Right lobe of liver (tissue), 6 donors: Measurements from ENCODE around the gene TSC1. TPM values are rescaled to one million over a fixed set of nuclear protein-coding genes. Genes with fewer than 3 reads are reported as not detected.

Experiments
- ATAC-seq, 4 donors: fragments of 200-7000 bp; cut with Tn5 transposase; one replicate each; pipeline ENCODE4 v1.9.1; 2020; ENCODE audit warnings: mild to moderate bottlenecking in 4 of 4, moderate library complexity in 4 of 4
- DNase-seq, 3 donors: peaks; one replicate each; pipeline ENCODE4 v3.0.0-alpha.2; 2020
- H3K27ac ChIP-seq, 3 donors: fragments of 200-600 bp; one replicate each; pipeline ENCODE4 v1.8.0; 2022
- H3K27me3 ChIP-seq, 2 donors: fragments of 200-600 bp; one replicate each; pipeline ENCODE4 v1.8.0; 2022
- H3K36me3 ChIP-seq, 4 donors: fragments of 200-600 bp; sonication (generic) in 1 of 4; one replicate each; pipeline versions ENCODE4 v1.5.1 to v1.8.0; 2017 to 2022; ENCODE audit warnings: control low read depth in 1 of 4
- H3K4me1 ChIP-seq, 4 donors: fragments of 200-600 bp; sonication (generic) in 1 of 4; one replicate each; pipeline versions ENCODE4 v1.5.1 to v1.8.0; 2017 to 2022; ENCODE audit warnings: control low read depth in 1 of 4
- H3K4me3 ChIP-seq, 3 donors: fragments of 200-600 bp; one replicate each; pipeline ENCODE4 v1.8.0; 2022
- H3K9me3 ChIP-seq, 4 donors: fragments of 200-600 bp; sonication (generic) in 1 of 4; one replicate each; pipeline versions ENCODE4 v1.5.1 to v1.8.0; 2017 to 2022; ENCODE audit warnings: control low read depth in 1 of 4
- CTCF ChIP-seq, 4 donors: fragments of 200-600 bp in 3 of 4; fragments of 450-650 bp in 1 of 4; IDR thresholded peaks; one replicate each; pipeline versions ENCODE4 v1.5.1 to v1.8.0; 2016 to 2022; ENCODE audit warnings: antibody characterized with exemption in 4 of 4, mild to moderate bottlenecking in 2 of 4
- POLR2A ChIP-seq: fragments of 450-650 bp; IDR thresholded peaks from one replicate; pipeline ENCODE4 v1.6.1; 2017; ENCODE audit warnings: antibody characterized with exemption, mild to moderate bottlenecking
- WGBS: methylation state at CpG from one replicate; pipeline ENCODE4 v1.1.6; 2018; ENCODE audit warnings: low coverage, low lambda C conversion rate; ENCODE audit not compliant: insufficient coverage; ENCODE audit errors: missing lambda C conversion rate; 5-methylcytosine and 5-hydroxymethylcytosine counted together
- intact Hi-C, 2 donors: fragments of 100-400 bp; cut with DNase I; formaldehyde crosslinking; loops; one replicate each; pipeline versions ENCODE4 v1.11.2 to v1.14.1; 2022
- total RNA-seq, 6 experiments: library from RNA; depleted of rRNA in 2 of 6; stranded (reverse); fragments of >200 nt in 2 of 6; fragmentation: NEBNext Ultra II Directional in 3 of 6; extraction: Animal tissue kit (Norgen Biotek cat#: 25700) in 3 of 6; gene quantifications; one replicate each; pipeline versions ENCODE4 v1.1.0 to v1.2.4, GENCODE V29; 2016 to 2023
- donor health status: DM: no; HTN: yes; CAD: no.
- donor health status: DM: no; HTN: no; CAD: no.
- donor health status: DM: no; HTN: no; CAD: no.
- donor health status: DM: no; HTN: yes; CAD: no.
- donor health status: DM: no; HTN: yes; CAD: no.

The TSC1 gene
- total RNA-seq, 6 experiments from 2014 or later, result 14.2 to 22.8 (median 18.3) TPM

- Histone ChIP-seq H3K4me3 (no peak overlapping the region), H3K27ac (no peak overlapping the region), H3K27me3 (no peaks in the 10 kb centered on the region), H3K9me3 (no peaks in the 10 kb centered on the region), H3K4me1 (no peaks in the 10 kb centered on the region), H3K36me3 (peaks cover 0 to 78% (median 23%) of the 10 kb centered on the region in 4 donors)
- ATAC-seq (no peak), DNase-seq (no peak)
- WGBS, result 96% methylated on average over 7 of the region's 7 CpGs
- no peak for TF ChIP-seq CTCF (IDR thresholded peaks at IDR 0.05)
- TF ChIP-seq POLR2A, result no peak
- intact Hi-C loops, result no loop called here
Measured at GRCh38 chr9:132919614-132920268, 24.7 kb downstream of the TSC1 start.

- no peaks in the 10 kb centered on the region for H3K4me1 ChIP-seq
- H3K27me3 ChIP-seq, result no peaks in the 10 kb centered on the region
- ATAC-seq, result no peak
- no peaks in the 10 kb centered on the region for H3K9me3 ChIP-seq
- H3K4me3 ChIP-seq, result no peak overlapping the region
- intact Hi-C loops, result no loop called here
- TF ChIP-seq CTCF (IDR thresholded peaks at IDR 0.05), result no peak
- TF ChIP-seq POLR2A, result no peak
- 95% methylated on average over 4 of the region's 6 CpGs for WGBS
- no peak for DNase-seq
- no peak overlapping the region for H3K27ac ChIP-seq
- peaks cover 0 to 66% (median 19%) of the 10 kb centered on the region in 4 donors for H3K36me3 ChIP-seq
Measured at GRCh38 chr9:132914924-132915323, 29.5 kb downstream of the TSC1 start.

- DNase-seq (no peak), ATAC-seq (no peak)
- Histone ChIP-seq H3K9me3 (no peaks in the 10 kb centered on the region), H3K4me1 (no peaks in the 10 kb centered on the region), H3K4me3 (no peak overlapping the region), H3K27ac (no peak overlapping the region), H3K36me3 (peaks cover 0 to 48% (median 19%) of the 10 kb centered on the region in 4 donors), H3K27me3 (no peaks in the 10 kb centered on the region)
- 92% methylated on average over 4 of the region's 4 CpGs for WGBS
- TF ChIP-seq POLR2A (no peak), CTCF (IDR thresholded peaks at IDR 0.05) (no peak)
- intact Hi-C loops, result no loop called here
Measured at GRCh38 chr9:132912131-132912530, 32.3 kb downstream of the TSC1 start.

- 92% methylated on average over 4 of the region's 6 CpGs for WGBS
- TF ChIP-seq CTCF (IDR thresholded peaks at IDR 0.05), result no peak
- TF ChIP-seq POLR2A, result no peak
- H3K36me3 ChIP-seq, result peaks cover 0 to 45% (median 19%) of the 10 kb centered on the region in 4 donors
Measured at GRCh38 chr9:132910376-132910775, 34.0 kb downstream of the TSC1 start.

More at GRCh38 chr9:132910376-132910775, 34.0 kb downstream of the TSC1 start:
- no peak for ATAC-seq
- Histone ChIP-seq H3K4me3 (no peak overlapping the region), H3K27me3 (no peaks in the 10 kb centered on the region), H3K9me3 (no peaks in the 10 kb centered on the region), H3K4me1 (no peaks in the 10 kb centered on the region), H3K27ac (no peak overlapping the region)
- DNase-seq, result no peak
- intact Hi-C loops, result no loop called here
